MM.1S (cell line): ENCODE data around the gene RUVBL2.
A peak's percentile ranks its signal among the peaks of the same experiment; 100 is the strongest.

Experiments
- DNase-seq: peaks from one replicate; pipeline ENCODE4 v3.0.0-alpha.2; 2015
- H2AFZ ChIP-seq: fragments of 300-600 bp; sonication (generic); 2 replicates; pipeline ENCODE4 v1.6.0; 2016; ENCODE audit warnings: antibody characterized with exemption, low read length
- H3F3A ChIP-seq: fragments of 300-600 bp; sonication (generic); 2 replicates; pipeline ENCODE4 v1.6.1; 2016; ENCODE audit warnings: mild to moderate bottlenecking, antibody characterized with exemption, low read length, moderate library complexity, mixed read lengths; ENCODE audit not compliant: insufficient read depth
- H3K27ac ChIP-seq: fragments of 300-600 bp; sonication (generic); 2 replicates; pipeline ENCODE4 v1.5.1; 2016; ENCODE audit warnings: mild to moderate bottlenecking, low read length
- H3K27me3 ChIP-seq: fragments of 300-600 bp; sonication (generic); replicated peaks from 2 replicates; pipeline ENCODE4 v1.6.0; 2016; ENCODE audit warnings: low read length; ENCODE audit not compliant: insufficient read depth
- H3K36me3 ChIP-seq: fragments of 300-600 bp; sonication (generic); replicated peaks from 2 replicates; pipeline ENCODE4 v1.6.1; 2016; ENCODE audit warnings: mild to moderate bottlenecking, low read length, mixed read lengths; ENCODE audit not compliant: insufficient read depth
- H3K4me1 ChIP-seq: fragments of 300-600 bp; sonication (generic); 2 replicates; pipeline ENCODE4 v1.6.1; 2016; ENCODE audit warnings: low read length, mixed read lengths
- H3K4me2 ChIP-seq: fragments of 300-600 bp; sonication (generic); 2 replicates; pipeline ENCODE4 v1.6.0; 2016; ENCODE audit warnings: low read depth, low read length
- H3K4me3 ChIP-seq: fragments of 300-600 bp; sonication (generic); 2 replicates; pipeline ENCODE4 v1.5.1; 2016; ENCODE audit warnings: low read length, mixed read lengths
- H3K79me2 ChIP-seq: fragments of 300-600 bp; sonication (generic); 2 replicates; pipeline ENCODE4 v1.6.1; 2016; ENCODE audit warnings: mixed run types, low read length, mixed read lengths
- H3K9ac ChIP-seq: fragments of 300-600 bp; sonication (generic); 2 replicates; pipeline ENCODE4 v1.6.1; 2016; ENCODE audit warnings: low read length, mixed read lengths
- H3K9me2 ChIP-seq: fragments of 300-600 bp; sonication (generic); replicated peaks from 2 replicates; pipeline ENCODE4 v1.6.1; 2016; ENCODE audit warnings: mild to moderate bottlenecking, low read length, mixed read lengths; ENCODE audit not compliant: insufficient read depth
- H3K9me3 ChIP-seq: fragments of 300-600 bp; sonication (generic); replicated peaks from 2 replicates; pipeline ENCODE4 v1.6.1; 2016; ENCODE audit warnings: mild to moderate bottlenecking, low read length, mixed read lengths; ENCODE audit not compliant: insufficient read depth
- H4K20me1 ChIP-seq: fragments of 300-600 bp; sonication (generic); 2 replicates; pipeline ENCODE4 v1.6.1; 2016; ENCODE audit warnings: mild to moderate bottlenecking, low read length, moderate library complexity, mixed read lengths; ENCODE audit not compliant: insufficient read depth
- CTCF ChIP-seq: fragments of 300-600 bp; sonication (generic); IDR thresholded peaks from 2 replicates; pipeline ENCODE4 v1.5.1; 2016; ENCODE audit warnings: antibody characterized with exemption, low read length, mixed read lengths
- EZH2 ChIP-seq: fragments of 300-600 bp; sonication (generic); optimal IDR thresholded peaks from 2 replicates; pipeline ENCODE3; 2017; ENCODE audit warnings: low read depth, mild to moderate bottlenecking, antibody characterized with exemption, low read length, mixed read lengths
- EZH2phosphoT487 ChIP-seq: fragments of 300-600 bp; sonication (generic); IDR thresholded peaks from 2 replicates; pipeline ENCODE4 v1.6.1; 2018; ENCODE audit warnings: antibody characterized with exemption, low read length

RUVBL2 gene

DNA sequence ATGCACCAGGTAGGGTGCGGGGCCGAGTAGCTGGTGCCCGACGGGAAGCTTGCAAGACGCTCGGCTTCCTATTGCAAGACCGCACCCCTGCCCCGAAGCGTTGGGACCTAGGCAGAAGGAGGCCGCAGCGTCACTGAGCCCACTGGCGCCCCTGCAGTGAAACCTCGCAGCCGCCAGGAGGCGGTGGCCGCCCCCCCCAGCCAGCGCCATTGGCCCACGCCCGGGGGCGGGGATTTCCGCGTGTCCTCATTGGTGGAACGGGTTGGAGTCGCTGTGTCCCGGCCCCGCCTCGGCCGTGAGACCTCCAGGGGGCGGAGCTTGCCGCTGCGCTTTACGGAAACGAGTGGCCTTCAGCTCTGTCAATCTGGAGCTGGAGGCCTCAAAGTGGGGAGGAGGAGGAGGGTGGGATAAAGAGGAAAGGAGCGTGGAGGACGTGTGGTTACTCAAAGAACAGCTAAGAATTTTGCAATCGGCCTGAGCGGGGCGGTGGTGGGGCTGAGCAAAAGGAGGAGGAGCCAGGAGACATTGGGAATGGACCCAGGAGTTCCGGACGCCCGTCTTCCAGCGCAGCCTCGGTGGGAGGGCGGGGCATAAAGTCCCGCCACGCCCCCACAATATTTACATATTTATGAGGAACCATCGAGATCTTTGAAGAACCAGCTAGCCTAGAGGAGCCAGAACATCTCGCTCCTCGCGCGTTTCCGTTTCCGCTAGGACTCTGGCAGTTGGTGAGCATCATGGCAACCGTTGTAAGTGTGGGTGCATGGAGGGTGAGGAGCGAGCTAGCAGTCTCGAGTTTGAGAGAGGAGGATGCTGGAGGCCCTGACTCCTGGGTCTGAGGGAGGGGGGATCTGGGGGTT, at the start of gene RUVBL2, which contains the start of gene GYS1:
RUVBL2 (plus strand) TSS at position 713 of the 860 bp plus-strand sequence; CDS start at position 738, 25 bp downstream.
GYS1 (minus strand) TSS at position 135 of the 860 bp plus-strand sequence. CDS start 197 bp downstream, outside the sequence.
- peaks cover 75% of the 10 kb centered on the region for H3K79me2 ChIP-seq
- H3K27me3 ChIP-seq = no peaks in the 10 kb centered on the region
- H3K9me2 ChIP-seq = no peaks in the 10 kb centered on the region
- TF ChIP-seq CTCF = peak; percentile 90
- no peak for TF ChIP-seq EZH2
- no peak for TF ChIP-seq EZH2phosphoT487
- peak within 1 kb of the TSS; percentile 77 for H2AFZ ChIP-seq
- peaks cover 10% of the 10 kb centered on the region for H3K4me1 ChIP-seq
- H3K9me3 ChIP-seq = no peaks in the 10 kb centered on the region
- peak within 1 kb of the TSS; percentile 89 for H3K27ac ChIP-seq
- H3F3A ChIP-seq = no peaks in the 10 kb centered on the region
- H3K36me3 ChIP-seq = no peaks in the 10 kb centered on the region
- H3K4me3 ChIP-seq = peak within 1 kb of the TSS; percentile 96
- H4K20me1 ChIP-seq = no peaks in the 10 kb centered on the region
- peak; percentile 100 for DNase-seq
- peak within 1 kb of the TSS; percentile 87 for H3K9ac ChIP-seq
- peak within 1 kb of the TSS; percentile 89 for H3K4me2 ChIP-seq

GRCh38 chr19:48945415-48945814, 48.3 kb upstream of the RUVBL2 start:
- H3K9me2 ChIP-seq = no peaks in the 10 kb centered on the region
- no peak overlapping the region for H3K4me3 ChIP-seq
- no peak for DNase-seq
- H3K4me1 ChIP-seq = no peaks in the 10 kb centered on the region
- H2AFZ ChIP-seq = no peak overlapping the region
- H3K9ac ChIP-seq = no peak overlapping the region
- H3K27ac ChIP-seq = no peak overlapping the region
- no peak overlapping the region for H3K4me2 ChIP-seq
- H3F3A ChIP-seq = no peaks in the 10 kb centered on the region
- no peaks in the 10 kb centered on the region for H3K9me3 ChIP-seq
- H4K20me1 ChIP-seq = no peaks in the 10 kb centered on the region
- H3K27me3 ChIP-seq = no peaks in the 10 kb centered on the region
- TF ChIP-seq EZH2phosphoT487 (no peak), CTCF (no peak), EZH2 (no peak)
- no peaks in the 10 kb centered on the region for H3K79me2 ChIP-seq
- no peaks in the 10 kb centered on the region for H3K36me3 ChIP-seq

DNA sequence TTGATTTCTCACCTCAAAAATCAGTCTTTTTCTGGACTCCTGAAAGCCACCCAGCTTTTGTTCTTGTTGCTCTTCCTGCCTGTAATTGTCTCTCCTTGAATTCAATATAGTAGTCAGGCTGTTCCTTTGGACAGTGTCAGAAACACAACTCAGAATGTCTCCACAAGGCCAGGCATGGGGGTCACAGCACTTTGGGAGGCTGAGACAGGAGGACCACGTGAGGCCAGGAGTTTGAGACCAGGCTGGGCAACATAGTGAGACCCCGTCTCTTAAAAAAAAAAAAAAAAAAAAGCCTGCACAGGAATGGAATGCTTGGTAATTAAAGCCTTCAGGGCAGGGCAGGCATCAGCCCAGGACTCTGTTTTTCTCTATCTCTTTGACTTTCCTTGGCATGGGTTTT, 47.9 kb upstream of the RUVBL2 start:
- no peaks in the 10 kb centered on the region for H3K9me2 ChIP-seq
- no peak overlapping the region for H3K9ac ChIP-seq
- H3K79me2 ChIP-seq = no peaks in the 10 kb centered on the region
- DNase-seq = no peak
- no peaks in the 10 kb centered on the region for H3F3A ChIP-seq
- no peaks in the 10 kb centered on the region for H4K20me1 ChIP-seq
- H2AFZ ChIP-seq = no peak overlapping the region
- H3K4me1 ChIP-seq = no peaks in the 10 kb centered on the region
- no peaks in the 10 kb centered on the region for H3K9me3 ChIP-seq
- TF ChIP-seq EZH2 = no peak
- no peak for TF ChIP-seq EZH2phosphoT487
- TF ChIP-seq CTCF = no peak
- H3K4me2 ChIP-seq = no peak overlapping the region
- H3K27ac ChIP-seq = no peak overlapping the region
- H3K4me3 ChIP-seq = no peak overlapping the region
- no peaks in the 10 kb centered on the region for H3K27me3 ChIP-seq
- no peaks in the 10 kb centered on the region for H3K36me3 ChIP-seq
